HG02642 (cell line): ENCODE results near the gene SIX1.

Experiments used
- ATAC-seq: cut with Tn5 transposase; IDR thresholded peaks from one replicate; pipeline ENCODE4 v1.9.1; 2021; ENCODE audit warnings: mild to moderate bottlenecking; ENCODE audit not compliant: unreplicated experiment, poor library complexity

Gene SIX1

GRCh38 chr14:60648934-60649874 is at the start of gene SIX1:
Gene SIX1 (minus strand): TSS chr14:60649477. CDS start chr14:60649189, 288 bp downstream.
- peak; percentile 70 for ATAC-seq

DNA sequence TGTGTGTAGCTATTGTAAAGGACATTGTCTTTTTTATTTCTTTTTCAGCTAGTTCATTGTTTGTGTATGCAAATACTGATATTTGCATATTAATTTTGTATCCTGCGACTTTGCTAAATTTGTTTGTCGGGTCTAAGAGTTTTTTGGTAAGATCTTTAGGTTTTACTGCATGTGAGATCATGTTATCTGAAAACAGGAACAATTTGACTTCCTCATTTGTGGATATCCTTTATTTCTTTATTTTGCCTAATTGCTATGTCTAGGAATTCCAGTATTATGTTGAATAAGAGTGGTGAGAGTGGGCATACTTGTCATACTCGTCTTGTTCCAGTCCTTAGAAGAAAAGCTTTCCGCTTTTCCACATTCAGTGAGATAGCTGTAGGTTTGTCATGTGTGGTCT is 46.0 kb upstream of the SIX1 start:
- ATAC-seq = no peak

DNA sequence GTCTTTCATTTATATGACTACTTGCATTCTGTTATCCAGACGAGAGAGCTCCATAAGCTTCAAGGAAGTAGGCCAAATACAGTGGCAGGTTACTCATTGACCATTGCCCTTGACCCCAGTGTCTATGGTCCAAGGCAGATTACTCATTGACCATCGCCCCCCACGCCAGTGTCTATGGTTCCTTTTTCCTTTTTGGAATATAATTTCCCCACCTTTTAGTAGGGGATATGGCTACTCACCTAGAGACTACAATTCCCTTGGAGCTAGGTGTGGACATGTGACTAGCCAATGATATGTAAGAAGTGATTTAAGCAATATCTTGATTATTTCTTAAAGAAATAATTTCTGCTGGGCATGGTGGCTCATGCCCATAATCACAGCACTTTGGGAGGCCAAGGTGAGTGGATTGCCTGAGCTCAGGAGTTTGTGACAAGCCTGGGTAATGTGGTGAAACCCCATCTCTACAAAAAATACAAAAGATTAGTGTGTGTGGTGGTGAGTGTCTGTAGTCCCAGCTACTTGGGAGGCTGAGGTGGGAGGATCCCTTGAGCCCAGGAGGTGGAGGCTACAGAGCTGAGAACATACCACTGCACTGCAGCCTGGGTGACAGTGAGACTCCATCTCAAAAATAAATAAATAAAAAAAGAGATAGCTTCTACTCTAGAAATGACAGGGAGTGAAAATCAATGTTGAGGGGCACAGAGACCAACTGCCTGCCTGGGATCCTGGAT is 42.3 kb upstream of the SIX1 start:
- ATAC-seq = no peak

DNA sequence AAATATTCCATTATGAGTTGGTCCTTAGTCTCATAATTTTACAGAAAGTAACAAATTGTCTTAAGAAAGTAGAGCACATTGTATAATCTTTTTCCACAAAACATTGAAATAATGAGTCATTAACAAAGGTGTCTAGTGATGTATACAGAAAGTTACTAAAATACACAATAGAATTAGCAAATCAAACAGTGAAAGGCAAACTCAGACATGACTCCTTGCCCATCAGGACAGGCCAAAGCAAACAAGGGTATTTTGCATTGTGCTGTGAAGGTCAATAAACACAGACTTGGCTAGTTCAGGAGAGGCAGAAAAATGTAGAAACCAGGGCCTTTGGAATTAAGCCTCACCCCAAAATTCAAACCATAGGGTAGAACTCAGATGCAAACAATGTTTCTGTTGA is 37.6 kb upstream of the SIX1 start:
- no peak for ATAC-seq

DNA sequence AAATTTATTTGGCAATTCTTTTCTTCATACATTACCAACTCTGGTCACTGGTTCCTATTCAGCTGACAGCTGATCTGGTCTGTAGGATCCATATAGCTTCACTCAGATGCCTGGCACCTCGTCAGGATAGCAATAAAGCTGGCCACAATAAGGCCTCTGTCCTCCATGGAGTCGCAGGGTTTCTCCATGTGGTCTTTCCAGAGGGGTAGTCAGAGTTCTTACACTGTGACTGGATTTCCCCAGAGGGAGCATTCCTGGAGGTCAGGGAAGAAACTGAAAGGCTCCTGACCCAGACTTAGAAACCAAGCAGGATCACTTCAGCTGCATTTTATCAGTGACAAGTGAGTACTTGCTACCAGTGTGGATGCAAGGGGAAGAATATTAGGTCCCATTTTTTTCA is 34.9 kb upstream of the SIX1 start:
- no peak for ATAC-seq

- no peak for ATAC-seq
Observed at GRCh38 chr14:60681271-60681670, 32.0 kb upstream of the SIX1 start.

- no peak for ATAC-seq
Observed at GRCh38 chr14:60680511-60680910, 31.2 kb upstream of the SIX1 start.

DNA sequence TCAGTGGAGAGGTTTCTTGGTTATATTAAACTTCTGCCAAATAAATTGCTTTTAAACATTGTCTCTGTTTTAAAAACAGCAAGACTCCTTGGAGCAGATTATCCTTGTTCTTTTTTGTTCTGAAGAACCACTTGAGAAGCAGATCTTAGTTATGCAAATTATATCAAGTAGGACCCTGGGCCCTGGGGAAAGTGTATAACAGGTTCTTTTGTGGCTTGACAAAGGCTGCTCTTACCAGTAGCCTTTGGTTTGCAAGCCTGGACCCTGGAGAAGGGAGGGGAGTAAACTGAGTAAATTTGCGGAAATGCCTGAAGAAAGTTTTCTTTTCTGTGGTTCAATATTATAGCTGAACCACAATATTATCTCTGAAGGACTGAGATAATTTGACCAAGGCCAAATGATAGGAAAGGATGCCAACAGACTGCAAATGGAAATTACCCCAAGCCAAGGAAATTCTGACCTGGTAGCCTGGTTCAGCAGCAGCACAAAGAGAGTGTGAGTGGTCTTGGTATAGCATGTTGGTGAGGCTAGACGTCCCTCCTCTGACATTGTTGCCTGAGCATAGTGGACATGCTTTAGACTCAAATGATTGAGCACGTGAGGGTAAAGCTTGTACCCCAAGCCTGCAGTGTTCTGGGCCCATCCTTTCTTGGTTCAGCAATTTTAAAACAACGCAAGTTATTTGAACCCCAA is 30.4 kb upstream of the SIX1 start:
- no peak for ATAC-seq

GRCh38 chr14:60677701-60678100 is 28.4 kb upstream of the SIX1 start:
- ATAC-seq = no peak

DNA sequence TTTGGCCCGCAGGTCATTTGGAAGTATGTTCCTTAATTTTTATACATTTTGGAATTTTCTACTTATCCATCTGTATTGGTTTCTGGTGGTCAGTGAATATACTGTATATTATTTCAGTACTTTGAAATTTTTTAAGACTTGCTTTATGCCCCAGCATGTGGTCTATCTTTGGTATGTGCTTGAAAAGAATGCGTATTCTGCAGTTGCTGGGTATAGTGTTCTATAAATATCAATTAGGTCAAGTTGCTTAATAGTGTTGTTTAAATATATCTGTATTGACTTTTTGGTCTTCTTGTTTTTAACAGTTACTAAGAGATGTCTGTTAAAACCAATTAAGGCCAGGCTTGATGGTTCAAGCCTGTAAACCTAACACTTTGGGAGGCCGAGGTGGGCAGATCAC is 21.7 kb upstream of the SIX1 start:
- no peak for ATAC-seq

- ATAC-seq = no peak
Observed at GRCh38 chr14:60668431-60669112, 19.3 kb upstream of the SIX1 start.

DNA sequence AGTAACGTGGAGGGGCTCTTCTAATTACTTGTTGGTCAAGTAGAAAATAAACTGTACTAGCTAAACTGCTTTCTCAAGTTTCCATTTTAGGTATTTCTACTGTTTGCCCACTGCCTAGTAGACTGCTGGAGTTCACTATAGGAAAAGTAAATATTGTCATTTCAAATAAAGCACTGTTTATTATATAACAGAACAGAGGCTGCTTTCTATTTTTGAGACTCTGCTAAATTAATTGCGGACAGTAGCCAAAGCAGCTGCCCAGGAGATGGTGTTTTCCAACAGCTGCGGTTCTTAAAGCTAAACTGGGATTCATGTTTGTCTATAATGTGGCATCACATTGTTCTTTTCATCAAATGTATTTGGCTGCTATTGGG is 15.9 kb upstream of the SIX1 start:
- no peak for ATAC-seq

GRCh38 chr14:60662982-60663381 is 13.7 kb upstream of the SIX1 start:
- no peak for ATAC-seq

- no peak for ATAC-seq
Observed at GRCh38 chr14:60661721-60662120, 12.4 kb upstream of the SIX1 start.

DNA sequence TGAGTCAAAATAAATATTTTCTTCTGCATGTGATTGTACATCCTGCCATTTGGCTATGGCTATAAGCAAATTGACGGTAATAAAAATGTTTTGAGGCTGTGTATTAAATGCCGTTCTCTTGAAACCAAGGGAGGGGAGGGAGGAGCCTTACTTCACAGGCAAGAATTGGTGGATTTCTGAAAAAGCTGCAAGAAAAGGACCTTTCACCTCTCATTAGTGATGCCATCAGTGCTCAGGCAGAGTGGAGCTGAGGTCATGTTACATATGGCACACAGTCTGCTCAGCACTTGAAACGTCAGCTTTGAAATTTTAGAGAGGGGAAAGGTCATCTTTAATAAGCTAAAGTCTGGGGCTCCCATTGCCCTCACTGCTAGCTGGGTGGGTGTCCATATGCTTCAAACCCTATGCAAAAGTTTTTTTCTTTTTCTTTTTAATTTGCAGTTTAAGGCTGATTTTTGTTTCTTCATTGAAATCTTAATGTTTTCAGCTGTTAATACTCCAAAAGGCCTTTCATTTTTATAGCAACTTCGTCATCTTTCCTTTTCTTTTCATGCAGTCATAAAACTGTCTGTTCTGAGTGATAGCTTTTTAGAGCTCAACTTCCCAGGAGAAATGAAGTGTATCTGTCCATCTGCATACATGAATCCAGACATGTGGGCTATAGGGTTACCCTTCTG is 9.8 kb upstream of the SIX1 start:
- no peak for ATAC-seq

DNA sequence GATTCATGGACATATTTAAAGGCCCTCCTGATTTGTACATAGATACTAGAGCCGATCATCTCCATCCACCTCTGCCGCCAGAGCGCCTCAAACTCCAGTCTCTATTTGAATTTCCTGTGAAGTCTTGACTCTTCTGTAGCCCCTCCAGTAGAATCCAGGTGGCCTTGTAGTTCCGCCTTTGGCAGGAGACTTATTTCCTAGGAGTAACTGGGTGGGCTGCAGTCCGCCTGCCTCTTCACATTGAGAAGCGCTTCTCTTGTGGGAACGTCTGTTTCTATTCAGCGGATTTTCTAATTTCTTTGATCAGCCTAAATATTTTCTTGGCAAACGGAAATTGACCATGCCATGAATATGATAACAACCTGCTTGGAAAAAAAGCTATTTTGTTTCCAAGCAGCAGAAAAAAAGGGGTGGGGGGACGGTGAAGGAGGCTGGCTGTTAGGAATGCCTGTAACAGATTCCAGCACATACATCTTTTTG is 9.0 kb upstream of the SIX1 start:
- ATAC-seq = no peak

DNA sequence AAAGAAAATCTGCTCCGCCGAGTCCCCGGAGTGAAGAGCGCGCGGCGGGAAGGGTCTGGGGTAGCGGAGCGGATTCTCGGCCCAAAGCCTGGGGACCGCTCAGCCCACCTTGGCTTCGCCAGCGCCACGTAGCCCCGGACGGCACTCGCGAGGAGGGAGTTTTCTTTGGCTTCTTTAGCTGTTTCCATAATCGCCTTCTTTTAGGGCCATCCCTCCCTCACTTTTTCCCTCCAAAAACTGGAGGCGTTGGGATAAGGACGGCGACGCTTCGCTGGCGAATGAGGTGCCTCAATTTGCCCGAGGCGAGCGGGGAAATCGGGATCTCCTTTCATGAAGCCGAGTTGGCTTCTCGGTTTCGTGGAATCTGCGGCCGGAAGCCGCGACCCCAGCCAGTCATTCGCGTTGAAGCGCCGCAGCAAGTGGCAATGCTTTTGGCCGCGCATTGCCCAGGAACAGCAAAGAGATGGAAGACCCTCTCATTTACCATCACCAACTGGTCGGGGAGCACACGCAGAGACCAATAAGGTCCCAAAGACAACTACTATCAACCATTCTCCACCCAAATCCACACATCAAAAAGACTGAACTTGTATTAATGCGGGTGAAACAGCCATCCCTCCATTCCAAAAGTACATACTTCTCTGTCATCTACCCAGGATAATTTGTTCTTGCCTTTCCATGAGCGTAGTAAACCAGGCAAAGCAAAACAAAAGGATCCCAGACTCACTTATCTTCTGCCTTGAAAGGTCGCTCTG is 8.4 kb upstream of the SIX1 start:
- ATAC-seq = no peak

GRCh38 chr14:60656686-60657455 is 7.6 kb upstream of the SIX1 start:
- ATAC-seq = peak; percentile 89
